ENCODE data around the gene GRAMD4.

GRCh38 chr22:46673205-46673604, 53.0 kb downstream of the GRAMD4 start:
- TF ChIP-seq CTCF (IDR thresholded peaks at IDR 0.05) (no peak), POLR2A (IDR thresholded peaks at IDR 0.05) (no peak)

All from uterus (tissue), 2 donors.